Hepatocyte (in vitro differentiated cells): ENCODE data around the gene MED13L.

Source experiments
- CTCF ChIP-seq: fragments of 200-600 bp; sonication (generic); IDR thresholded peaks from 2 replicates; pipeline ENCODE4 v1.5.1; 2016; ENCODE audit warnings: antibody characterized with exemption, mild to moderate bottlenecking; ENCODE audit not compliant: poor library complexity
- EZH2 ChIP-seq: fragments of 200-600 bp; sonication (generic); IDR thresholded peaks from 2 replicates; pipeline ENCODE4 v1.6.1; 2016; ENCODE audit warnings: antibody characterized with exemption, mild to moderate bottlenecking, borderline replicate concordance

GRCh38 chr12:116059904-116060303, 217.6 kb downstream of the MED13L start:
- TF ChIP-seq CTCF (no peak), EZH2 (no peak)
